NCI-H526 (cell line): ENCODE data around the gene RHOG.
A peak's percentile ranks its signal among the peaks of the same experiment; 100 is the strongest.
"Not testable (repeated sequence)": the region's sequence is repeated elsewhere in the genome, so short reads cannot be mapped to it uniquely, and the experiment has no call there.

ENCODE experiments used
- DNase-seq, 2 experiments: peaks; one replicate each; lab custom pipeline; 2025; lab: John Stamatoyannopoulos, UW

Gene RHOG

DNA sequence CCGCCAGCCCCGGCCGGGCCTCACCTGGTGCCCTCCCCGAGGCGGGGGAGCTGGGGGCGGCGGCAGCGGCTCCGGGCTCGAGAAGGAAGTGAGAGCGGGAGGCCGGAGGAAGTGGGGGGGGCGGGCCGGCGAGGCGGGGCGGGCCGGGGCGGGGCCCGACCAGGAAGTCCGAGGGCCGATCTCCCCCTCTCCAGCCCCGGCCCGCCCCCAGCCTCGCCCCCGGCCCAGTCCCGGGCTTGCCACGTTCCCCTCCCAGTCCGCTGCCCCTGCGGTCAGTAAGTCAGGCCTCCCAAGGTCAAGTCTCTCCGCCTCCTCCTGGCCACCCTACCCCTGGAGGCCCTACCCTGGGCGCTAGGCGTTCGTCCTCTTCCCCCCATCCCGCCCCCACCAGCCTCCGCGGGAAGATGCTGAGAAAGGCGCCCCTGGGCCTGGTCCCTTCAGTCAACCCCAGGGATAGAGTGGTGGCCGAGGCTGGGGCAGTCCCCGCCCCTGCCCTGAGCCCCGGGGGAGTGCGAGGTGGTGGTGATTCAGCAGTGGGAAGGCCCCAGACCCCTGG lies at the start of gene RHOG:
RHOG (minus strand) TSS at position 90 of the 556 bp plus-strand sequence. CDS start 12,821 bp downstream, outside the sequence.
- DNase-seq = peak; percentile 64 to 94

GRCh38 chr11:3890014-3890413 lies 49.3 kb upstream of the RHOG start:
- no peak for DNase-seq

DNA sequence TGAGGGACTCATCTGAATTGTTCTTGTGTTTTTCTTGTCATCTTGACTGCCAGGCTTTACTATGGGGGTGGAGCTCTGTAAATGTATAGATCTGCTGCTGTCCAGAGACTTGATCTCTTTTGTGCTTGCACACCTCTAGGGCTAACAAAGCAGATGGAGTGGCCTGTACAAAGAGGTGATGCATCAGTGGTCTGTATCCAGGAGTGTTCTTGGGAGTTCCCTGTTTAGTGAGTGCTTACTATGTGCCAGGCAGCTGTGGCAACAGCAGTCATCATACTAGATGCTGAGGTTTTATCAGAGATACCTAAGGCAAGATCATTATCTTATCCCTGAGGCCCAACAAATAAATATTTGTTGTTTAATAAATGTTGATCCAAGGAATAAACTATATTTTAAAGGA lies 48.1 kb upstream of the RHOG start:
- no peak for DNase-seq

DNA sequence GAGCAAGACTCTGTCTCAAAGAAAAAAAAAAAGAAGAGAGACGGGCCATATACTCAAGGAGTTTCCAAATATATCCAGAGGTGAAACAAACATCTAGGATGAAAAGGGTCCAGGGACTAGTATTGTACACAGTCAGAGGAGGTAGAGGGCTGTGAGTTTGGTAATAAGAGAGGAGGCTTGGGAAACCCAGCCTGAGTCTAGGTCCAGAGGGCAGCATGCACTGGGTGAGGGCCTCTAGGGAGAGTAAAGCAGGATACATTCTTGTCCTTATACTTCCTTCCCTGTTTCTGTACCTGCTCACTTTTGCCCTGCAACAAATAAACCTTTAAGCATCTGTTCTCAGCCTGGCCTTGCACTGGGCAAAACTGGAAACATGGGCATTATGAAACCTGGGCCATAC lies 46.2 kb upstream of the RHOG start:
- DNase-seq = no peak

GRCh38 chr11:3885855-3886254 lies 45.1 kb upstream of the RHOG start:
- no peak for DNase-seq

DNA sequence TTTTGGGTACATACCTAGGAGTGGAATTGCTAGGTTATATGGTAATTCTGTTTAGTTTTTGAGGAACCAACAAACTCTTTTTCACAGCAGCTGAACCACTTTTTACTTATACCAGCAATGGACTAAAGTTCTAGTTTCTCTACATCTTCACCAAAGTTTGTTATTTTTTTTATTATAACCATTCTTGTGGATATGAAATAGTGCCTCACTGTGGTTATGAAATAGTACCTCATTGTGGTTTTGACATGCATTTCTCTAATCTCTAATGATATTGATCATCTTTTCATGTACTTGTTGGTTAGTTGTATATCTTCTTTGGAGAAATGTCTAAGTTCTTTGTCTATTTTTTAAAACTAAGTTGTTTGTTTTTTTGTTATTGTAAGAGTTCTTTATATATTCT lies 41.9 kb upstream of the RHOG start:
- no peak for DNase-seq

DNA sequence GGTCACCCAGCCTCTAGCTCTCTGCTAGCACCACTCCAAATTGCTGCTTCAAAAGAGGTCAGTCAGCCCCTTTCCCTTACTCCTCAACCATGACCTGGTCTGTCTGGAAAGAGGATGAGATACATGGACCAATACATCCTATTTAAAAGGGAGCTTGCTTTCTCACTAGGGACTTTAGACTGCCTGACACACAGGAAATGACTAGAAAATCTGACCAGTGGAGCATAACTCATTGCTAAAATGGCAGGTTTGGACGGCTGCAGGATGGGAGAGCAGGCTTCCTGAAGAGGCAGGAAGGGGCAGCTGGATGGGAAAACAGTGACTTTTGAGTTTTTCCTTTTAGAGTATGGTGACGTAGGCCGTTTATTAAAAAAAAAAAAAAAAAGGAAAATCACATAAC lies 40.0 kb upstream of the RHOG start:
- DNase-seq = peak in 1 of 2 experiments; percentile 31

- DNase-seq = no peak
These were observed 39.3 kb upstream of the RHOG start for GRCh38 chr11:3879967-3880542.

DNA sequence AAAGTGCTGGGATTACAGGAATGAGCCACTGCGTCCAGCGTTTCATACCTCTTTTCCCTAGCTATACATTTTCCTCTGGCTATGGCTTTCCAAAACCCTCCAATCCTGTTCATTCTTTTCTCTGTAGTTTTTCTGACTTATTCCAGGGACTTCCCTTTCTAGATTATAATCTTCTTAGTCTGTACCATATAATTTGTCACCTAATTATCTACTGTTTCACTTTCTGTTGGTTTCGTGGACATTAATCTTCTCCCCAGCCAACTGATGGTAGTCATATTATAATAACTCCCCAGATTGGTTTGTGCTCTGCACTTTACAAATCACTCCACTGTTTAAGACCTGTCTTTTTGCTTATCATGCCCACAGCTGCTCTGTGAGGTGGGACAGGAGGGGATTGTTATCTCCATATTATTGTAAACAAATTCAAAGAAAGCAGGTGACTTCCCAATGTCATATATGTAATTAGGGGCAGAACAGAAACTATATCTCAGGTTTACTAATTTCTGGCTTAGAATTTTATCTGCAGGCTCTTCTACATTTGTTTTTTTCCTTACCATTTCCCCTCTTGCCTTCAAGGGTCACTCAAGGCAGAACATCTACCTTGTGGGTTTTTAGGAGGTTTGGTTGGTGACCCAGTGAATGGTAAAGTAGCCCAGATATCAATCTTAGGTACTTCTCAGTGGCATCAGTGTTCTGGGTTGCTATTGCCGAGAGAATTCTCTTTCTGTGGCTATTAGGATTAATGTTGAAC lies 38.6 kb upstream of the RHOG start:
- DNase-seq = no peak

DNA sequence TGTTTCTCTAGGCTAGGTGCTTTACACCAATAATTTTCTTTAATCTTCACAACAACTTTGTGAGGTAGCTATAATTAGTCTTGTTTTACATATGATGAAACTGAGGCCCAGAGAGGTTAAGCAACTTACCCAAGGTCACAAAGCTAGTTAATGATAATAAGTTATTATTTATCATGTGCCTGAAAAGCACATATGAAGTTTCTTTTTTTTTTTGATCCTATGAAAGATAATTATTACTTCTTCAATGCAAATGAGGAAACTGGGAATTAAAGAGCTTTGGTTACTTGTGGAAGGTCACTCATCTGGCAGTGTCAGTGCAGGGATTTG lies 37.5 kb upstream of the RHOG start:
- no peak for DNase-seq

GRCh38 chr11:3877364-3878257 lies 36.9 kb upstream of the RHOG start:
- peak in 1 of 2 experiments; percentile 61 for DNase-seq

DNA sequence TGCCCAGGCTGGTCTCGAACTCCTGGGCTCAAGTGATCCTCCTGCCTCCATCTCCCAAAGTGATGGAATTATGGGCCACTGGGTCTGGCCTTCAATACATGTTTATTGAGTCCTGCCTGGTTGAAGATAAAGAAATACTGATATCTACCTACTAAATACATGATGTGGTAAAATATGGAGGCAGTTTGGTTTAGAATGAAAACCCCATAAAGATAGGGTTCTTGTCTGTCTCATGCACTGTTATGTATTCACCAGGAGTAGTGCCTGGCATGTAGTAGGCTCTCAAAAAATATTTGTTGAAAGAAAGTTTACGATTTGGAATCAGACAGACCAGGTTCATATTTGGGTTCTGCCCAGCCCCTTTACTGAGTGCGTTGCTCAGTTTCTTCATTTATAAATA lies 35.9 kb upstream of the RHOG start:
- no peak for DNase-seq

DNA sequence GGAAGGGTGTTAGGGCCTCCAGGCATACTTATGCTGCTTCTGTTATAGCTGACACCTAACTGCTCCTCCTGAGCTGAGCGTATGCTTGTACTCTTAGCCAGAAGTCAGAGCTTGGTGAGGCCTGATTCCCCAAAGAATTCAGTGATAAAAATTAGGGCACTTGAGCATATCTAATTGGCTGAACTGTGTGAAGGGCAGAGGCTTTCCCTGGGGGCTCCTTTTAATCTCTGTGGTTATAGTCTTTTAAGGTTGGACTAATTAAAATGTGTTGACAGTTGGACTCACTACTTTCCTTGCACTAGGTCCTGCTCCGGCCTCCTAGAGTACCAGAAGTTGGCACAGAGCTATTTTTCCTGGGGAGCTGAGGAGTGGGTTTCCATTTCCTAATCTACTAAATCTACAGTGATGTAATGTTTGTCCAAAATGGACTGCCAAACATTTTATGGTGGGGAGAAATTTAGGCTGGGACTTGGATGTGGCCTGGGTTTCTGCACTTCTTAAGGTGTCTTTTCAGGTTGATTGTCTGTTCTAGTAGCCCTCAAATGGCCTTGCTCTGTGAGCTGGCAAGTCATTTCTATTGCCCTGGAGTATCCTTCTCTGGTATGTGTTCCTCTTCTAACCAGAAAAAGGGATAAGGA lies 33.1 kb upstream of the RHOG start:
- no peak for DNase-seq

GRCh38 chr11:3867209-3868091 lies 26.7 kb upstream of the RHOG start:
- no peak for DNase-seq

DNA sequence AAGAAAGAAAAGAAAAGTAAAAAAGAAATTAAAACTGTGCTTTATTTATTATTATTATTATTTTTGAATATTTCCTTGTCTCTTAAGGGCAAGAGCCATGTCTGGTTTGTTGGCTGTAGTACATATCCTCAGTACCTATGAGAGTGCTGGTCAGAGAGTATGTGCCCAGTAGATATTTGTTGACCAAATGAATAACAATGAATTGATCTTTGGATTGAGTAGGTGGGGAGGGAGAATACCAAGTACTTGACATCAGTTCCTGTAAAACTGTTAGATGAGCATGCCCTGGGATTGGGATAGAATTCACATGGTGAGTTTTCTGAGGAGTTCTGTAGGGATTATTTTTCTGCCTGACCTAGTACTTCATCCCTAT lies 26.1 kb upstream of the RHOG start:
- no peak for DNase-seq

DNA sequence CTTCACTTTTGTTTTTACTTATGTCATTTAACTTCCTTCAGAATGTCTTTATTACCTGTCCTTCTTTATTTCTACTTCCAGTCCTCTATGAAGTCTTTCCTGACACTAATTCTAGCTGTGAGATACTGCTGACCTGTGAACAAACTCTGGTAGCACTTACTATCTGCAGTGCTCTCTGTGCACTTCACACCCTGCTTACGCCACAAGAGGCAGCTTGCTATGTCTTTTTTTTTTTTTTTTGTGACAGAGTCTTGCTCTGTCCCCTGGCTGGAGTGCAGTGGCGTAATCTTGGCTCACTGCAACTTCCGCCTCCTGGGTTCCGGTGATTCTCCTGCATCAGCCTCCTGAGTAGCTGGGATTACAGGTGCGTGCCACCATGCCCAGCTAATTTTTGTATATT lies 25.4 kb upstream of the RHOG start:
- DNase-seq = no peak

DNA sequence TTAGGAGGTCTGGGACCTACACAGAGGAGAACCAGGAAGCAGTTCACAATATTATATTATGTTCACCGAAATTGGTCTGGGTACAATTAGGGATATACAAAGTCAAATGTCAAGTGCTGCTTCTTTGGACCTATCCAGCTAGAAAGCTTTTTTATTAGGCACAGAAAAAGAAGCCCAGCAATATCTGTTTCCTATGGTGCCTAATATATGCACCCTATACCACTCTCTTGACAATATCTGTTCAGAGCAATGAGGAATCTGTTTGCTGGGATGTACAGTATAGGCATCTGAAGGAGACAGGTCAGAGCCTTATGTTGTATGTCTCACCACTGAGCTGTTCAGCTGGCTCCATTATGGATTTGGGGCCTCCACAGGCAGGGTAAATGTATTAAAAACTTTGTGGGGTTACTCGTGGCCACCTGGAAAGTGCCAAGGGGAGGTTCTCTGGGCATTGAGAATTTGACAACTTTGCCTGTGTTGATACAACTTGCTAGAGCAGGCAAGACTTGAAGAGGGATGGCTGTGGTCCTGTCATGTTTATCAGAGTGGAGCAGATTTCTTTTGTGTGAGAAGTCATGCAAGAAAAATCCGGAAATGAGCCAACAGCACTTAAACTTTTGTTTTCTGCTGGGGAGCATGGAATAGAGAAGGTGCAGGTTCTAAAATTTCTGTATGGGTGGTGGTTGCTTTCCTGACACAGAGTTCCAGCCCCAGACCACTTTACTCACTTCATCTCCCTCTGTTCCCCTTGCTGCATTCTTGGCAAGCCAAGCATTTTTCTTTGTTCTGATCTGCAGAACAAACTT lies 24.8 kb upstream of the RHOG start:
- DNase-seq = no peak

- no peak for DNase-seq
These were observed 20.9 kb upstream of the RHOG start for GRCh38 chr11:3861683-3862082.

GRCh38 chr11:3860898-3861393 lies 20.2 kb upstream of the RHOG start:
- DNase-seq = not testable (repeated sequence)

DNA sequence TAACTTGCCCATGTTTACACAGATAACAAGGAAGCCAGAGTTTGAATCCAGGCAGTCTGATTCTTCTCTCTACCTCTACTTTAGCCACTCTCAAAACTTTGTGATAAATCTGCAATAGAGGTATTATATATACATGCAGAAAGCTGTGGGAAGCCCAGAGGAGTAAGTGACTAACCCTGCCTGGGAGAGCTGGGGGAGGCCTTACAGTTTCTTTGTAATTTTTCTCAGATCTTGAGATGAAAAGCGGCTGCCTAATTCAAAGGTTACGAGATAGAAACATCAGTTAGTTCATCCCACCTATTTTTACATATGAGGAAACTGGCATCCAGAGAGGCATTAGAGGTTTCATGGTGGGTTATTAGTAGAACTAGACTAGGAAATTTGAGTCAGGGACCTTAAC lies 19.6 kb upstream of the RHOG start:
- DNase-seq = no peak
